GM19468 (cell line): ENCODE measurements around the gene MACROH2A2.
"Not testable (repeated sequence)": the region's sequence is repeated elsewhere in the genome, so short reads cannot be mapped to it uniquely, and the experiment has no call there.

ENCODE experiments used
- ATAC-seq: cut with Tn5 transposase; IDR thresholded peaks from one replicate; pipeline ENCODE4 v1.9.1; 2021; ENCODE audit warnings: mild to moderate bottlenecking, moderate library complexity, moderate number of reproducible peaks; ENCODE audit not compliant: unreplicated experiment; ENCODE audit errors: extremely low read depth

Gene MACROH2A2

DNA sequence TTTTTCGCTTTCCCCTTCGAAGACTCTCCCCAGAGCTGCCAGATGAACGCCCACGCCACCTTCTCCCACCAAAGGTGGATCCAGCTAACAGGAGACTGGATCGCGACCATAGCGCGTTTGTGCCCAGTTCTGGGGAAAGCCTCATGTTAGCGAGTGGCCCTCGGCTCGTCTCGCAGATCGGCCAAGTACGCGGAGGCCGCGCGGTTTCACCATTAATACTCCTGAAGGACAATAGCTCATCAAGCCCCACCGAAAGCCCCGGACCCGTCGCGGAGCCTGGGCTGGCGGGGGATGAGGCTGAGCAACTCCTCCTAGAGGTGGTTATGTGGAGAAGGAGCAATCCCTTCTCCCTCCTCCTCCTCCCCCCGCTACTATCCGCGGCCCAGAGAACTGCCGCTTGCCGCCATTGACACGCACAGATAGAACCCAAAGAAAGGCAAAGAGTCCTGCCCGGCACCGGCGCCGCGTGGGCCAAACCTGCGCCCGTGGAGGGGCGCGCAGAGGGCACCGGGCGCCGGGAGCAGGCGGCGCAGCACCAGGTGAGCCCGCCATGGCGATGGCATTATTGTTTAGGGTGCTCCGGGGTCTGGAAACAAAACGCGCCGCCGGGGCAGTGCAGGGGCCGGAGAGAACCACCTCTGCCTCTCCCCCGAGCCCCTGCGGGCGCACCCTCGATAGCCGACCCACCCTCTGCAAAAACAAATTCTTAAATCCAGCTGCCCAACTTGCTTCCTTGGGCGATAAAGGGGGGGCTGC, at the start of gene MACROH2A2:
MACROH2A2 (plus strand) TSS at position 385 of the 756 bp plus-strand sequence. CDS start 22,813 bp downstream, outside the sequence.
- no peak for ATAC-seq

DNA sequence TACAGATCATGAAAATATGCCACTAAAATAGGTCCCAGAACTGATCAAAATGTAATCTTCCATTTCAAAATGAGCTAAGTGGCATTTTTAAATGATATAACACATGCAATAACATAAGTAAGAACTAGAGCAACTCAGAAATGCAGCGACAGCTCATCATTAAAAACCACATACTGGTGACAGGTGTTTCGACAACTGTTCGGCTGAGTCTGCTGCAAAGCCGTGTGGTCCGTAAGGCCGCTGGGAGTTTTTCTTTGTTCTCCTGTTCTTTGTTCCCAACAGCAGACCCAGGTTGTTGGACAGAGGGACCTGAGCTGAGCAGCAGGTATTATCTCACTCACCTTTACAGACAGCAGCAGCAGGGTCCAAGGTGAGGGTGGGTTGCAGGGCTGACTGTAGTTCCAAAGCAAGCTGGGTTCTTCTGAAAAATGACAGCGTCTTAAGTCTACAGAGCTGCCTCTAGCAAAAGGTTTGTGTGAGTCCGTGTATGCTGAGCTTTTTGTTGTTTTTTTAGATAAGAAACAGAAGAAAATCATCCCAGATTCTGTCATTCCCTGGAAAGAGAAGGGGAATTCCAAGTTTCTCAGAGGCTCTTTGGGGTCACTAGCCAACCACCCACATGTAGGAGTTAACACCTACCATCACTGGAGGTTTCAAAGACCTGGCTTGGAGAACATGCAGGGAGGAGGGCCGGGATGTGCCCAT, 45.4 kb upstream of the MACROH2A2 start:
- ATAC-seq = no peak

DNA sequence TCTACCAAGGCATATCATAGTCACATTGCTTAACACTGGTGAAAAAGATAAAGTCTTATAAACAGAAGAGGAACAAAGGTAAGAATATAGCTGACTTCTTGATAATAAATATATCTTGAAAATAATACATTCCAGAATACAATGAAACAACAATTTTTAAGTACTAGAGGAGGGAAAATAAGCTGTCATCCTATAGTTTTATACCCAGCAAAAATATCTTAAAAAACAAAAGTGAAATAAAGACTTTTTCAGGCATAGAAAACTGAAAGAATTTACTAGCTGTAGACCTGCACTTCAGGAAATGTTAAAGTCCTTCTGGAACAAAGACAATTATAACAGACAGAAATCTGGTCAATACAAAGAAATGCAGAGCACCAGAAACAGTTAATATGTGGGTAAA, 21.4 kb upstream of the MACROH2A2 start:
- ATAC-seq = no peak

DNA sequence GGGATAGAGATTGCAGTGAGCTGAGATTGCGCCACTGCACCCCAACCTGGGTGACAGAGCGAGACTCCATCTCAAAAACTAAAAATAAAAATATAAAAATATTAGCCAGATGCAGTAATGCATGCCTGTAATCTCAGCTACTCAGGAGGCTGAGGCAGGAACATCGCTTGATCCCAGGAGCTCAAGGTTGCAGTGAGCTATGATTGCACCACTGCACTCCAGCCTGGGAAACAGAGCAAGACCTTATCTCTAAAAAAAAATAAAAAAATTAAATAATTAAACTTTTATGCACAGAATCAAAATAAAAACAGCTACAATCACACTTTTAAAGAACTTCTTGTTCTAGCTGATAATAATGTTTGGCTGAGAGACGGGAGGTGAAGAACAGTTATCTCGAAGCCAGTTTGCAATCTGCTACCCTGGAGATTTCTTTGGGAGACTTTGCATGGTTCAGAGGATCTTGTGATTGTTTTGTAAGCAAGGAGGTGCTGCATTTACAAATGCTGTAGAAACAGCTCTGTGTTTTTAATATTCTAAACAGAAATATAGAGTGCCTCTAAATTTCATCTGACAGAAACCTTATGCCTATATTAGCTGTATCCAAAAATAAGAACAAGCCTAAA, 19.9 kb upstream of the MACROH2A2 start:
- ATAC-seq = no peak

DNA sequence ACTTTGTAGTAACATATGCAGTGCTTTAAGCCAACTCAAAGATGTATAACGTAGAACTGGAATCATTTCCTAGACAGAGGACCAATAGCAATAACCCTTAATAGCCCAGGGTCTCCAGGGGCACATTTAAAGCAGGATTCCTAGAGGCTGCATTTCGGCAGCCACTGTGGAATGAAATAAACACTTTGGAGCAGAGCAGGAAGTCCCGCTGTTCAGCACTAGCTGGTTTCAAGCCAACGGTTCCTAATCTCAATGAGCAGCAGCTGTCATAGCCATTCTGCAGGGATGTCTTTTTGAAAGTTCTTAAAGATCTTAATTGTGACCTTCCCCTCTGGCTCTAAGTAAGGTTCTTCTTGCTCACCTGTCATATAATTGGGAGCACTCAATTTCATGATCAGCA, 18.4 kb upstream of the MACROH2A2 start:
- no peak for ATAC-seq

DNA sequence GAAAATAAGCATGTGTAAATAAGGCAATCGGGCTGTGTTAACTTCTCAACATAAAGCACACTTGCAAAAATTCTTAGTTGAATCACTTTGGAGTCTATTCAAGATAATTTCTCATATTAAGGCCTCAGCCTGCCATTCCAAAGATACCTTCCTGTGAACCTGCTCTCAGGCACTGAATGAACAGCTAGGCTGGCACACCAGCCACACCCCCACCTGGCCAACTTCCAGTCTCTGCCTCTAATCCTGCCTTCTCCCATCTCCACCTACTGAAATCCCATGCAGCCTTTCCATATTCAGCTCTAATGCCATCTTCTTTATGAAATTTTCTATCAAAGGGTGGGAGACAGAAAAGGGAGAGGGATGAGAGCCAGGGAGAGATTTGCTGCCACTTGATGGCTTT, 17.1 kb upstream of the MACROH2A2 start:
- ATAC-seq = no peak

DNA sequence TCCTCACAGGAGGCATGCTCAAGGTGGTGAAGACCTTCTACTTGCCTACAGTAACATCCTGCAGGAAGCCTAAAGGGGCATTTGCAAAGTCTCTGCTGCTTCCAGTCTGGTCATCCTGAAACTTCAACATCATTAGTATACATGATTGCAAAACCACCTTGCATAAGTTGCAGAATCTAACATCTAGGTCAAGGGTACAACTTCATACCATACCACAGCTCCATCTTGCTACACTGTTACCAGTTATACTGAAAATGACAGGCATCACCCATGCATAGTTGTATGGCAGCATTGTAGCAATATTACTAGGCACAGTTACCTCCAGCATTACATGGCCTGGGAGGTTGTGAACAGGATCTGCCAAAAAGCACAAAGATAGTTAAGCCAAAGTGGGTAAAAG, 13.7 kb upstream of the MACROH2A2 start:
- no peak for ATAC-seq

DNA sequence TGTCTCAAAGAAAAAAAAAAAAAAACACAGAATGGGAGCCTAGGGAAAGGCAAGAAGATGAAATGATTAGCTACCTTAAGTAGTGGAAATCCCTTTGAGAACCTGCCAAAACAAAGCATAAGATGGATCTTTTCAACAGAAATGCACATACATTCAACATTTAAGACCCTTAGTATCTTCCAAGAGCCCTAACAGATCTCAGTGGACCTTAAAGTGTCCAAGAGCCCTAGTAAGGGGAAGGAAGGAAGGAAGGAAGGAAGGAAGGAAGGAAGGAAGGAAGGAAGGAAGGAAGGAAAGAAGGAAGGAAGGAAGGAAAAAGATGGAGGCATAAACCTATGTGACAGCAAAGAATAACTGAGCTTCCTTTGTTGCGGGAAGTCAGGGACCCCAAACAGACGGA, 11.6 kb upstream of the MACROH2A2 start:
- no peak for ATAC-seq

DNA sequence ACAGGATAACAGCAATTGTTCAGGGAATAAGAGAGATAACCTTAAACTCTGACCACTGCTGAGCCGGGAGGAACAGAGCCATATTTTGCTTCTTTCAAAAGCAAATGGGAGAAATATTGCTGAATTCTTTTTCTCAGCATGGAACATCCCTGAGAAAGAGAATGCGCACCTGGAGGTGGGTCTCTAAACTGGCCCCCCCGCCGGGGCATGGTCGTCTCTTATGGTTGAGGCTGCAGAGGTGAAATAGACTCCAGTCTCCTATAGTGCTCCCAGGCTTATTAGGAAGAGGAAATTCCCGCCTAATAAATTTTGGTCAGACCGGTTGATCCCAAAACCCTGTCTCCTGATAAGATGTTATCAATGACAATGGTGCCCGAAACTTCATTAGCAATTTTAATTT, 10.9 kb upstream of the MACROH2A2 start:
- ATAC-seq = not testable (repeated sequence)

DNA sequence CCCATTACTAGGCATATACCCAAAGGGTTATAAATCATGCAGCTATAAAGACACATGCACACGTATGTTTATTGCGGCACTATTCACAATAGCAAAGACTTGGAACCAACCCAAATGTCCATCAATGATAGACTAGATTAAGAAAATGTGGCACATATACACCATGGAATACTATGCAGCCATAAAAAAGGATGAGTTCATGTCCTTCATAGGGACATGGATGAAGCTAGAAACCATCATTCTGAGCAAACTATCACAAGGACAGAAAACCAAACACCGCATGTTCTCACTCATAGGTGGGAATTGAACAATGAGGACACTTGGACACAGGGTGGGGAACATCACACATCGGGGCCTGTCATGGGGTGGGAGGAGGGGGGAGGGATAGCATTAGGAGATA, 5.6 kb upstream of the MACROH2A2 start:
- ATAC-seq = not testable (repeated sequence)

DNA sequence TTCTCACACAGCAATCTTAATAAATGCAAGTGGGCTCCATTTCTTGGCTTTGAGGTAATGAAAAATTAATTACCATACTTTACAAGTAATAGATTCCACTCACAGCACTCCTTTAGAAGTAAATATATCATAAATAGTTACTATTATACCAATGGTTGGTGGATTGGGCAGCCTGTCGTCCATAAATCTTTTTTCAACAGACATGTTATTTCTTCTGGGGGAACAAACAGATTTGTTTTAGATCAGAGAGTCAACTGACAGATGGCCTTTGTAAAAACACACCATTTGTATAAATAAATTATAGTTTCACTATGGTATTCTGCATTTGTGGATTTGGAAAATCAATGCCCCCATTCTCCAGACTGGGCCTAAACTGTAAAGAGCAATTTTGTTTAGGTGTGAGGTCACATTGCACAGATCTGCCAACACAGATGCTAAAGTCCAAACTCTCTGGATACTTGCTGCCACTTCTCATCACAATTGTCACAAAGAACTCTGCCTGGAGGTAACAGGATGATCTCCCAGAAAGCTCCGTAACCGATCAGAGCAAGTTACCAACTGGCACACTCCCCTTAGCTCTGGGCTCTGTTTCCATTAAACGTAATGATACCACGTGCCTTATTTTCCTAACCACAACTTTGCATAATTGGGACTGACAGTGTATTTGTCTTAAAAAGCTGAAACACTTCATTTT, 4.5 kb upstream of the MACROH2A2 start:
- ATAC-seq = no peak

DNA sequence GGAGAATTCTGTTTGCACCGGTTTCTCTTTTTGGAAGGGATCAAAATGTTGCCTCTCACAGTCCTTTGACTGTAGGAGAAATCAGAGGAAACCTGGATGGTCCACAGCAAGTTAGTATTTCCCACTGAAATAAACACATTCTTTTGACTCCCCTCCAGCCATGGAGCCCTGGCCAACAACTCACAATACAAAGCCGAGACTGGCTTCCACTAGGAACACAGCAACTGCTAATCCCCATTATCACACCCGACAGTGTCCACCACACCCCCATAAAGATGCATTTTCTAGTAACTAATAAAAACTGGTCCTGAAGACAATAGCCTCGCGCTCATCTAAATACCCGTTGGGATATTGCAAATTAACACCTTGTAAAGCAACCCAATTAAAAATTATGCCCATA, 798 bp upstream of the MACROH2A2 start:
- no peak for ATAC-seq

DNA sequence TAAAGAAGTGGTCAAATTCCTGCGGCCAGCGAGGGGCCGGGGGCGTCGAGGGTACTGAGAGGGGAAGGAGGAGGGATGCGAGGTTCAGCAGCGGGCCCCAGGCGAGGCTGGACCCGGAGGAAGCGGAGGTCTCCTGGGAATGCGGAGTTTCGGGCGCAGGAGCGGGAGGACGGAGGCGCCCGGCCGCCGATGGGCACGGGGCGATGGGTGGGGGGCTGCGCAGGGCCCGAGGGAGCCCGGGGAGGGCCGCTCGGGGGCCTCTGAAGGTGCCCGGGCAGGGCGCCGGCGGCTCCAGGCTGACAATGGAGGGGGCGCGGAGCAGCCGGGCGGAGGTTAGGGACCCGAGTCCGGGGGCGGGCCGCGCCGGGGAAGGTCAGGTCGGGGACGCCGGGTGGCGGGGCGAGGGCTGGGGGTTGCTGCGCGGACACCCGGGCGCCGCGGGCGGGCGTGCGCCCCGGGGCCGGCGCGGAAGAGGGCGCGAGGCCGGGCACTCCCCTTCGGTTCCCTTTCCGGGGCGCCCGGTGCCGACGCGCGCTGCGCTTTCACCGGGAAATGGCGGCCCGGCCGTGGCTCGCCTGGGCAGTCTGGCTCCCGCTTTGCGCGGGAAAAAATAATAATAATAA, 683 bp downstream of the MACROH2A2 start:
- ATAC-seq = no peak

DNA sequence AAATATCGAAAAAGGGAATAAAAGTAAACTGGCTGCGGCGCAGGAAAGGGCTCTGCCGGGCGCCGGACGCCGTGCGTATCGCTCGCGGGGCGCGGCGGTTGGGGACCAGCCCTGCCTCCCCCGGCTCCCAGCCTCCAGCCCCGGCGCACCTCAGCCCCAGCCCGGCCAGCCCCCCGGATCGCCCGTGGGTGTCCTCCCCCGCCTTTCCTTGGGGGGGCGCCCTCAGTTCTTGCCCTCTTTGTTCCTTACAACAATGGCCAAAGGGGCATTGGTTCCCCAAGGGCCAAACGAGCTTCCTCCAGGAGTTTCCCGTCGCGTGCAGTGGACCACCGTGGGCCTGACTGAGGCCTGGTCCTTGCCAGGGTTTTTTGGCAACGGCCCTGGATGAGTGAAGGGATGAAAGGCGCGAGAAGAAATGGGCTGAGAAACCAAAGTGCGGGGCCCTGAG, 1.2 kb downstream of the MACROH2A2 start:
- ATAC-seq = no peak

DNA sequence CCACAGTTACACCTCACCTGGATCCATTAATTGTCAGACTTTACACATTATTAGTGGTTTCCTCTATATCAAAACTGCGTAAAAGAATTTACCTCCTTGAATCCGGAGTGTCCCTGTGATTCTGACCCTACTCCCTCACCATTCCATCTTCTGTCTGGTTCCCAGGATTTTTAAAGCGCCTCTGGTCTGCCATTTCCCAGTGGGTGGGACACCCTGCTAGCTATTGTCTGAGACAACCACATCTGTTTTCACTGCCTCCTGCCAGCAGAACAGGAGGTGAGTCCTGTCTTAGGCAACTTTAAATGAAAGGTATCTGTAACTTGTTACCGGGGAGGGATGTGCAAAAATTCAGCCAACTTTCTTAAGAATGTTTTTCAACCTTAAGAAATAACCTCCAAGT, 2.3 kb downstream of the MACROH2A2 start:
- ATAC-seq = no peak

DNA sequence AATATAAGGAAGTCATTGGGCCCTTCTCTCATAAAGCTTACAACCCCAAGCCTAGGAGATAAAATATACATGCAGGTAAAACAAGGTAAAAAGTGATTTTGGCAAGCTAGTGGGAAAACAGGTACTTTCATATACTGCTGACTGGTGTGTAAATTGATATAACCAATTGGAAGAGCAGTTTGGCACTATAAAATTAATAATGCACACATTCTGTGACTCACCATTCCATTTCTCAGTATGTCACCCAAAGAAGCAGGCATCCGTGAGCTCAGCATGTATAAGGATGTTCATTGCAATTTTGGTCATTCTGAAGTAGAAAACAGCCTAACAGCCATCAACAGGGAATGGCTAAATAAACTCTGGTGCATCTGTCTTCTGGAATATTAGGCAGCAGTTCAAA, 2.9 kb downstream of the MACROH2A2 start:
- no peak for ATAC-seq

DNA sequence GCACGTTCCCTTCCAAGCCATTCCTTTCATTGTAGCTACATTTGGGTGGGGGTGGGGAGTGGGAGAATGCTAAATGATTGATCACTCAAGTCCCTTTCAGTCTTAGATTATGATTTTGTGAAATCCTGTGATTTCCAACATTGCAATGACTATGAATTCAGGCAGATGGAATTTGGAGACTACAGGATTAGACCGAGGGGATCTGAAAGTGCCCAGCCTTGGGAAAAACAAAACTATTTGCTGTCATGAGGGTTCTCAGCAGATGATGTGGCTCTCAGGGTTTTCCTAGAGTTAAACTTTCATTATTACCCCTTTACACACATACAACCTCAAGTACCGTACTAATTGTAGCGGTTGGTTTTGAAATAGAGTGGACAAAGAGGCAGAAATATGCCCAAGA, 4.7 kb downstream of the MACROH2A2 start:
- ATAC-seq = no peak

DNA sequence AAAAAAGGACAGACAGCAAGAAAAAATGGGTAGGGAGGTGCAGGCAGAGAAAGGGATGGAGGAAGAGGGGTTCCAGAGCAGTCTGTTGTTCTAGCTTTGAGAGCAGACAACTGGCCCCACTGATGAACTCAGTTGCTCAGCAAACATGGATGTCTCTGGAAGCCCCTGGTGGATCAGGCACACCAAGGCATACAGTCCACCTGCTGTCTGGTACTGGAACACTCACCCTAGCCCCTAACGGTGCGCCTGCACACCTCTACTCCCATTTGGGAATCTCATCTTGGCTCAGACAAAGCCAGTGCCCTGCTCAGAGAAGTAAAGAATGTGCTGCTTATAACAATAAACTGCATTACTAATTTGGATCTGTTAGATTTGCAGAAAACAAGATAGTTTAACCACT, 7.7 kb downstream of the MACROH2A2 start:
- ATAC-seq = no peak

DNA sequence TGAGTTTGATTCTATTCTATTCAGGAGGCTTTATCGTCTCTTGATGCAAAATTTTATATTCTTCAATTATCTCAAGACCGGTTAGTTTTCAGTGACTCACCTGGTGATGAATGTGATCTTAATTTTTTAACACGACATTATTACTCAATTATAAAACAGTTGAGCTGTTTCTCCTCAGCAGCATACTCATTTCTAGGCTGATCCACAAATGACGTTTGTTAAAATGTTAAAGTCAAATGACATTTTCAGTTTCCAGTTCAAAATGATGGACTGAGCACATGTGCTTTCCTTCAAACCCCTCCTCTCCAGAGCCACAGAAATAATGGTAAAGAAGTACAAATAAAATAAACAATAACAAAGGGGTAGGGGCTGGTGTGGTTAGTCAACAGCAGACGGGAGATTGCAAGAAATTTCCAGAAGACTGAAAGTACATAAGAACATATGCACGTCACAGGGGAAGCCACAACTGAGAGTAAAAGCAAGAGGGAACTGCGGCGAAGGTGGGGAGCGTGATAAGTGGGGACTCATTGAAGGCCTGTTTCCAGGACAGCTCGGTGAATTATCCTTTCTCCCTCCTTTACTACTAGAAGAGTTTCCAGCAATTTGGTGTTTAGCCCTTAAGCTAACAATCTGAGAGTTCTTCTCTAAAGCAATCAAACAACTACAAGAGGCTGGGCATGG, 10.9 kb downstream of the MACROH2A2 start:
- ATAC-seq = no peak

DNA sequence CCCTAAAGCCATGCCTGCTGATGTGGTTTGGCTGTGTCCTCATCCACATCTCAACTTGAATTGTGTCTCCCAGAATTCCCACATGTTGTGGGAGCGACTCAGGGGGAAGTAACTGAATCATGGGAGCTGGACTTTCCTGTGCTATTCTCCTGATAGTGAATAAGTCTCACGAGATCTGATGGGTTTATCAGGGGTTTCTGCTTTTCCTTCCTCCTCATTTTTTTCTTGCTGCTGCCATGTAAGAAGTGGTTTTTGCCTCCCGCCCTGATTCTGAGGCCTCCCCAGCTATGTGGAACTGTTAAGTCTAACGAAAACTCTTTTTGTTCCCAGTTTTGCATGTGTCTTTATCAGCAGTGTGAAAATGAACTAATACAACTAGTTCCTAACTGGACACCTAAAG, 11.8 kb downstream of the MACROH2A2 start:
- no peak for ATAC-seq
